ENCODE data around the gene RELN. TPM values are rescaled to one million over a fixed set of nuclear protein-coding genes. Genes with fewer than 3 reads are reported as not detected.

RELN gene
- total and polyA plus RNA-seq, 2 donors (not counting 1 experiment from before 2014, with no cell fraction given): not detected

GRCh38 chr7:103859709-103860108 is 129.7 kb downstream of the RELN start:
- no peak overlapping the region for H3K27ac ChIP-seq (ENCODE audit: low read length in 2 of 2)
- CTCF ChIA-PET: no interaction called here
- Mint-ChIP-seq H3K4me1 (no peaks in the 10 kb centered on the region), H3K4me3 (no peak overlapping the region), H3K27ac (no peak overlapping the region), H3K27me3 (peaks cover 9% of the 10 kb centered on the region), H3K9me3 (ENCODE audit: insufficient read depth) (no peaks in the 10 kb centered on the region)
- POLR2A ChIA-PET: no interaction called here
- no peaks in the 10 kb centered on the region for H3K9me3 ChIP-seq (ENCODE audit: control extremely low read depth in 1 of 3, control insufficient read depth in 2 of 3, insufficient read depth in 1 of 3, low read length in 2 of 3)
- H3K36me3 ChIP-seq (replicated peaks in 1 of 2; ENCODE audit: control extremely low read depth in 1 of 2, control insufficient read depth in 1 of 2, extremely low read depth in 1 of 2, insufficient read depth in 2 of 2, low read length in 1 of 2): no peaks in the 10 kb centered on the region
- H3K4me3 ChIP-seq (ENCODE audit: control extremely low read depth in 1 of 5, extremely low read depth in 1 of 5, insufficient read depth in 1 of 5, low read depth in 2 of 5, low read length in 4 of 5): no peak overlapping the region
- ATAC-seq (ENCODE audit: low read depth): no peak
- no peaks in the 10 kb centered on the region for H4K20me1 ChIP-seq (ENCODE audit: control insufficient read depth, insufficient read depth, low read length, poor library complexity, severe bottlenecking)
- DNase-seq: no peak
- H2AFZ ChIP-seq (ENCODE audit: insufficient read depth, low read depth, low read length, poor library complexity, severe bottlenecking): no peak overlapping the region
- WGBS (ENCODE audit: insufficient coverage): no CpG with 5 or more reads among the region's 3 CpGs
- intact Hi-C loops (cut with micrococcal nuclease): no loop called here
- H3K9ac ChIP-seq (ENCODE audit: low read length): no peak overlapping the region
- TF ChIP-seq EZH2 (IDR thresholded peaks at IDR 0.05; ENCODE audit: borderline replicate concordance, insufficient read depth, low read depth, low read length, poor library complexity, severe bottlenecking) (no peak), CTCF (IDR thresholded peaks at IDR 0.05) (no peak)
- H3K4me2 ChIP-seq (replicated peaks; ENCODE audit: low read depth, low read length, poor library complexity, severe bottlenecking): no peak overlapping the region
- no peaks in the 10 kb centered on the region for H3K4me1 ChIP-seq (ENCODE audit: control insufficient read depth in 2 of 2, insufficient read depth in 2 of 2, low read length in 2 of 2)
- H3K79me2 ChIP-seq (ENCODE audit: control insufficient read depth, insufficient read depth, low read length): no peaks in the 10 kb centered on the region
- H3K27me3 ChIP-seq (replicated peaks in 1 of 4; ENCODE audit: control extremely low read depth in 1 of 4, control insufficient read depth in 3 of 4, insufficient read depth in 4 of 4, low read length in 3 of 4): no peaks in the 10 kb centered on the region

- H3K9ac ChIP-seq (ENCODE audit: low read length): no peak overlapping the region
- Mint-ChIP-seq H3K27me3 (peaks cover 9% of the 10 kb centered on the region), H3K27ac (no peak overlapping the region), H3K4me1 (no peaks in the 10 kb centered on the region), H3K4me3 (no peak overlapping the region), H3K9me3 (ENCODE audit: insufficient read depth) (no peaks in the 10 kb centered on the region)
- H2AFZ ChIP-seq (ENCODE audit: insufficient read depth, low read depth, low read length, poor library complexity, severe bottlenecking): no peak overlapping the region
- no peak for ATAC-seq (ENCODE audit: low read depth)
- no peak overlapping the region for H3K27ac ChIP-seq (ENCODE audit: low read length in 2 of 2)
- no peaks in the 10 kb centered on the region for H3K4me1 ChIP-seq (ENCODE audit: control insufficient read depth in 2 of 2, insufficient read depth in 2 of 2, low read length in 2 of 2)
- 60% methylated on average over 2 of the region's 4 CpGs for WGBS (ENCODE audit: insufficient coverage)
- no peaks in the 10 kb centered on the region for H4K20me1 ChIP-seq (ENCODE audit: control insufficient read depth, insufficient read depth, low read length, poor library complexity, severe bottlenecking)
- TF ChIP-seq CTCF (IDR thresholded peaks at IDR 0.05): no peak
- no peak for TF ChIP-seq EZH2 (IDR thresholded peaks at IDR 0.05; ENCODE audit: borderline replicate concordance, insufficient read depth, low read depth, low read length, poor library complexity, severe bottlenecking)
- H3K4me3 ChIP-seq (ENCODE audit: control extremely low read depth in 1 of 5, extremely low read depth in 1 of 5, insufficient read depth in 1 of 5, low read depth in 2 of 5, low read length in 4 of 5): no peak overlapping the region
- intact Hi-C loops (cut with micrococcal nuclease): no loop called here
- H3K79me2 ChIP-seq (ENCODE audit: control insufficient read depth, insufficient read depth, low read length): no peaks in the 10 kb centered on the region
- no peaks in the 10 kb centered on the region for H3K36me3 ChIP-seq (replicated peaks in 1 of 2; ENCODE audit: control extremely low read depth in 1 of 2, control insufficient read depth in 1 of 2, extremely low read depth in 1 of 2, insufficient read depth in 2 of 2, low read length in 1 of 2)
- no peak overlapping the region for H3K4me2 ChIP-seq (replicated peaks; ENCODE audit: low read depth, low read length, poor library complexity, severe bottlenecking)
- no peak for DNase-seq
- POLR2A ChIA-PET: no interaction called here
- H3K9me3 ChIP-seq (ENCODE audit: control extremely low read depth in 1 of 3, control insufficient read depth in 2 of 3, insufficient read depth in 1 of 3, low read length in 2 of 3): no peaks in the 10 kb centered on the region
- H3K27me3 ChIP-seq (replicated peaks in 1 of 4; ENCODE audit: control extremely low read depth in 1 of 4, control insufficient read depth in 3 of 4, insufficient read depth in 4 of 4, low read length in 3 of 4): no peaks in the 10 kb centered on the region
- CTCF ChIA-PET: no interaction called here
These were observed 132.0 kb downstream of the RELN start for GRCh38 chr7:103857435-103857834.

Measured in B cell (primary cell).